ENCODE data around the gene RAD51B.
"Not testable (repeated sequence)": the region's sequence is repeated elsewhere in the genome, so short reads cannot be mapped to it uniquely, and the experiment has no call there.

Gene RAD51B

GRCh38 chr14:68749487-68750475 is 930.2 kb downstream of the RAD51B start:
- DNase-seq: no peak

- DNase-seq: no peak
Measured at GRCh38 chr14:68752271-68753006, 932.9 kb downstream of the RAD51B start.

GRCh38 chr14:68753690-68754089 is 934.1 kb downstream of the RAD51B start:
- DNase-seq: peak; percentile 20

GRCh38 chr14:68755016-68755353 is 935.4 kb downstream of the RAD51B start:
- DNase-seq: no peak

GRCh38 chr14:68756000-68756481 is 936.5 kb downstream of the RAD51B start:
- no peak for DNase-seq

- no peak for DNase-seq
Measured at GRCh38 chr14:68756734-68757133, 937.2 kb downstream of the RAD51B start.

GRCh38 chr14:68757618-68758081 is 938.1 kb downstream of the RAD51B start:
- no peak for DNase-seq

GRCh38 chr14:68758301-68758700 is 938.7 kb downstream of the RAD51B start:
- DNase-seq: no peak

GRCh38 chr14:68759017-68759560 is 939.5 kb downstream of the RAD51B start:
- no peak for DNase-seq

GRCh38 chr14:68759937-68760336 is 940.4 kb downstream of the RAD51B start:
- DNase-seq: no peak

GRCh38 chr14:68760761-68761160 is 941.2 kb downstream of the RAD51B start:
- DNase-seq: no peak

GRCh38 chr14:68761391-68761790 is 941.8 kb downstream of the RAD51B start:
- DNase-seq: no peak

GRCh38 chr14:68762953-68763764 is 943.6 kb downstream of the RAD51B start:
- DNase-seq: peak; percentile 30

- not testable (repeated sequence) for DNase-seq
Measured at GRCh38 chr14:68763843-68764242, 944.3 kb downstream of the RAD51B start.

GRCh38 chr14:68766299-68767247 is 947.0 kb downstream of the RAD51B start:
- no peak for DNase-seq

GRCh38 chr14:68767248-68767645 is 947.7 kb downstream of the RAD51B start:
- no peak for DNase-seq

GRCh38 chr14:68768316-68768715 is 948.7 kb downstream of the RAD51B start:
- DNase-seq: no peak

- DNase-seq: no peak
Measured at GRCh38 chr14:68770051-68770450, 950.5 kb downstream of the RAD51B start.

- no peak for DNase-seq
Measured at GRCh38 chr14:68770553-68771286, 951.1 kb downstream of the RAD51B start.

GRCh38 chr14:68771631-68772030 is 952.1 kb downstream of the RAD51B start:
- DNase-seq: no peak
